Measurements from ENCODE around the gene NFIC.
"Not testable (repeated sequence)": the region's sequence is repeated elsewhere in the genome, so short reads cannot be mapped to it uniquely, and the experiment has no call there.

NFIC gene

DNA sequence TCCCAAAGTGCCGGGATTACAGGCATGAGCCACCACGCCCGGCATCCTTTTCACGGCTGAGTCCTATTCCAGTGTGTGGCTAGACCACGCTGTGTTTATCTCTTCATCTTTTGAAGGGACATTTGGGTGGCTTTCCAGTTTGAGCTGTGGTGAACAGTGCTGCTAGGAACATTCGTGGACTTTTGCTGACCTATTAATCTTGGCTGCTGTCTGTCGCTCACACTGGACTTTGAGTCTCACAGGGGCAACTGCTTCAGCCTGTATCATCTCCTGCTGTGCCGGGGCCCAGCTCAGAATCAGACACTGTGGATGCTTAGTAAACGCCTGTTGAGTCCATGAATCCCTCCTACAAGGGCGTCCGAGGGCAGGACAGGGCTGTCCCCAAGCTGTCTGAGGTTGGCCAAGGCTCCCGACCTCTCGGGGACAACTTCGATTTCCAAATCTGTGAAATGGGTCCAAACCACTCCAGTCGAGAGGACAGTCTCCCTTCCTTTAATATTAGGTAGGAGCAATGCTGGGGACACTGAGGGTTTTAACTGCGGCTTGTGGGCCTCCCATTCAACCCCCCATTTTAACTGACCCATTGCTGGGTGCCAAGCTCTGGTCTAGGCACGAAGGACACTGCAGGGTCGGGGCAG is 65.5 kb downstream of the NFIC start:
- DNase-seq, result no peak

DNA sequence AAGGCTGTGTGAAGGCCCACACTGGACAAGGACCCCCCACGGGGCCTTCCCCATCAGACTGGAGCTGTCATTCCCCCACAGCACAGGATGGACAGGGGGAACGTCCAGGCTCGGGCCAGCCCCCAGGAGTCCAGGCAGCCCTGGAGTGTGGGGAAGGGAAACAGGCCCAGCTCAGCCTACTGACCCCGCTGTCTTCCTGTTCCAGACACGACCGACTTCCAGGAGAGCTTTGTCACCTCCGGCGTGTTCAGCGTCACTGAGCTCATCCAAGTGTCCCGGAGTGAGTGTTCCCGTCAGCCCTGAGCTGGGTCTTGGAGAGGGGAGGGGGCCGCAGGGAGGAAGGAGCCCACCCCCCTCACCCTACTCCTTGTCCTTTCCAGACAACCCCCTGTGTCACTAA is 66.9 kb downstream of the NFIC start:
- DNase-seq, result no peak

DNA sequence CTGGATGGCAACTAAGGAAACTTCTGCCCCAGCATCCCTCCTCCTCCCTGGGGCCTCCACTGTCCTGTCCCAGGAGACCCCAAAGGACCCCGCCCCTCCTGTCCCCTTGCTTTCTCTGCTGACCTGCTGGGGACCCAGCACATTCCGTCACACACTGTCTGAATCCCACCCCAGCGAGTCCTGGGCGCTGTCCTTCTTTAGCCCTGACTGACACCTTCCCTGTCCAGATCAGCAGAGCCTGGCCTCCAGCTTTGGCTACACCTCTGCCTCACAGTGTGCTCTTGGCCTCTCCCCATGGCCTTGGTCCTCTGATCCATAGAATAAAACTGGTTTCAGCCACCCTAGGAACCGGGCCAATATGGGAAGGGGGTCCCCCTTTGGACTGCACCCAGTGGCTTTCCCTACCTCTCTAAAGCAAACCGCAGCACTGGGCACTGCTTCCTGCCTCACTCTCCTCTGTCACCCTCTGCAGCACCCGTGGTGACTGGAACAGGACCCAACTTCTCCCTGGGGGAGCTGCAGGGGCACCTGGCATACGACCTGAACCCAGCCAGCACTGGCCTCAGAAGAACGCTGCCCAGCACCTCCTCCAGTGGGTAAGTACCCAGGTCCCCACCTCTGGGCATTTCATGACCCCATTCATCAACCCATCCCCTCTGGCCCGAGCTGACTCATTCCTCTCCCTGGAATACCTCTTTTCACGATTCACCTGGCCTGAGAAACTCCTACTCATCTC is 67.6 kb downstream of the NFIC start:
- DNase-seq, result no peak

DNA sequence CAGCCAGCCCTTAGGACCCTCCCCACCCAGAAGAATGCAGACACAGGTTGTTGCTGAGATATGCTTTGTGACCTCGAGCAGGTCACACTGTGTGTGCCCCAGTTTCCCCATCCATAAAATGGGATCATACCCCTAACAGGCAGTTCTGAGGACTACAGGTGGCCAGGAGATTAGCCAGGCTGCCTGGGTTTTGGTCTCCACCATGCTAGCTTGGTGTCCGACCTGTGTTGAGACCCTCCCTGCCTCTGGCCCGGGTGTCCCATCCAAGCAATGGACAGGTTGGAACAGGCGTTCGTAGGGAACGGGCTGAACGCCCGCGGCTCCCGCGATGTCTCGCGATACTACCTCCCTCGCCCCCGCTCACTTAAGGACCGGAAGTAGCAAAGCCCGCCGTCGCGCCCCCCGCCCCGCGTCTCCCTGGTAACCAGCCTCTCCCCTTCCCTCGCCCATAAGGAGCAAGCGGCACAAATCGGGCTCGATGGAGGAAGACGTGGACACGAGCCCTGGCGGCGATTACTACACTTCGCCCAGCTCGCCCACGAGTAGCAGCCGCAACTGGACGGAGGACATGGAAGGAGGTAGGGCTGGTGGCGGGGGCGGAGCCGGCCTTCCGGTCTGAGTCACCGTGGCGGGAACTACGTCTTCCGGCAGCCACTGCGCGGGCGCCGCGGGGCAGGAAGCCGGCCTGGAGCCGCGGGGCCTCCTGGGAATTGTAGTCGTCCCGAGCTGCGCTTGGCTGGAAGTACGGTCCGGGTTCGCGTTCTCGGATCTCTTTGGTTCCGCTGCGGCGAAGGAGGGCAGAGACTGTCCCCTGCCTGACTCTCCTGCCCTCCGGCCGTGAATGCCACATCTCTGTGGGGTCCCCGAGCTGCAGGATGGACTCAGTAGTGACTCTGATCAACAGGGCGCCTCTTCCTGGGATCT is 68.5 kb downstream of the NFIC start:
- DNase-seq, result peak; percentile 93

DNA sequence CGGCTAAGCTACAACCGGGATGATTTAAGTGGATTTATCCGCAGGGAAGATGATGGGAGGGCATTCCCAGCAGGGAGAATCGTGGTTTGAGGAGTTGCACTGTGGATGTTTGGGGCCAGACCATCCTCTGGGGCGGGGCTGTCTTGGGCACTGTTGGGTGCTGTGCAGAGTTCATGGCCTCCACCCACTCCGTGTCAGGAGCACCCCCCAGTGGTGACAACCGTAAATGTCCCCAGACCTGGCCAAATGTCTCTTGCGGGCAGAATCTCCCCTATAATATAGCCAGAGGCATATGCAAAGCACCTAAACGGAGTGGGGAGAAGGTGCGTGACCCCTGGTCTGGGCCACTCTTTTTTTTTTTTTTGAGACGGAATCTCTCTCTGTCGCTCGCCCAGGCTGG is 73.7 kb downstream of the NFIC start:
- DNase-seq, result peak; percentile 12

DNA sequence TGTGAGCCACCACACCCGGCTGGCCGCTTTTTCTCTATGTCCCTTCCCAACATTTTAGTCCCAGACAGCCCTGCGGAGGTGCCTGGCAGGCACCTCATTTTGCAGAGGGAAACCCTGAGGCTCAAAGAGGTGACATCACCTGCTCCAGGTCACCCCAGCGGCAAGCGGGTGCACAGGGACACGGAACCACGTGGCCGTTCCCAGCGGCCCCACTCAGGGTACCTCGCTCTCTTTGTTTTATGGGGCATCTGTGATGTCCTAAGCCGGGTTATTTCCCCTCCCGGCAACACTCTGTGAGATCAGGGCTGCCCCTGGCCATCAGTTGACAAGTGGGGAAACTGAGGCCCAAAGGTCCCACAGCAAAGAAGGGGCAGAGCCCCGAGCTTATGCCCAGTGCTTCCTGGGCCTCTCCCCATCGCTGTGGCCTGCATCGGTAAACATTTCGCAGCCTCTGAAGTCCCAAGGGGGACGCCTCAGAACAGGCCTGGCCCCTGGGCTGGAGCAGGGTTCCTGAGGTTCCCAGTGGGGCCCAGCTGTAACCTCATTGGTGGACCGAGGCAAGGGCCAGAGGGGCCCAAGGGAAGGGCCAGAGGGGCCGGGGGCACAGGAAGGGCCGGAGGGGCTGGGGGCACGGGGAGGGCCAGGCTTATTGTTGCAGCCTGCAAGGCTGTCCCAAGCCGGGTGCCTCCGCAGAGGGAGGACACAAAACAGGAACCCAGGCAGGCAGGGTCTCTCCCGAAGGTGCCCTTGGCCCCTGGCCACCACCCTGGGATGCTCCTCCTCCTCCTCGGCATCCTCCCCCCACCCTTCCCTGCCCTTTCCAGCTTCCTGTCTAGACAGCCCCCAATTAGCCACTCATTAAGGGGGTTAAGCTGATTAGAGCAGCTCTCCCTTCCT is 75.0 kb downstream of the NFIC start:
- no peak for DNase-seq

DNA sequence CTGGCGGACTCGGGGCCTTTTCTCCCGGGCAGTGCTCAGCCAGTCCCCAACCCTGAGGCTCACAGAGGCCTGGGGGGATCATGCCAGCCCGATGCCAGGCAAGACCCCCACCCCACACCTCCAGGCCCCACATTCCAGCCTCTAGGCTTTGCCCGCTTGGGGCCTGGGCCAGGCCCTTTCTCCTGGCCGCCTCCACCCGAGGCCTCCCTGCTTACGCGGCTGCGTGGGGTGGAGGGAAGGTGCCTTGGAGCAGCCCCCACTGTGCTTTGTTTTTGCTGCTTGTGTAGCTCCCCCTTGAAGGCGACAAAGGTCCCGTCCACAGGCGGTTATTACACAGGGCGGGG is 75.6 kb downstream of the NFIC start:
- no peak for DNase-seq

DNA sequence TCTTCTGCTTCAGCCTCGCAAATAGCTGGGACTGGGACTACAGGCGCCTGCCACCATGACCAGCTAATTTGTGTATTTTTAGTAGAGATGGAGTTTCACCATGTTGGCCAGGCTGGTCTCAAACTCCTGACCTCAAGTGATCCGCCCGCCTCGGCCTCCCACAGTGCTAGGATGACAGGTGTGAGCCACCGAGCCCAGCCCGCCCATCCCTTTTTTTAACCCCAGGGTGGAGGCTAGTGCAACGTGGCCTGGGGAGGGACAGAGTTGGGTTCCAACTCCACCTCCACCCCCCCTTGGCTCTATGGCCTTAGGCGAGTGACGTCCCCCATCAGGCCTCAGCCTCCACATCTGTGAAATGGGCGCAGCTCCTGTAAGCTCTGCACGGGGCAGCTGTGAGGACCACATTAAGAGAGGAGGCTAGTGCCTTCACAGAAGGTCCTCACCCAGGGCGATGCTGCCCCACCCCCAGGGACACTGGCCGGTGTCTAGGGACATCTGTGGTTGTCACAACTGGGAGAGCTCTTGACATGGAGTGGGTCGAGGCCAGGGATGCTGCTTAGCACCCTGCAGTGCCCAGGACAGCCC is 76.2 kb downstream of the NFIC start:
- DNase-seq, result no peak

DNA sequence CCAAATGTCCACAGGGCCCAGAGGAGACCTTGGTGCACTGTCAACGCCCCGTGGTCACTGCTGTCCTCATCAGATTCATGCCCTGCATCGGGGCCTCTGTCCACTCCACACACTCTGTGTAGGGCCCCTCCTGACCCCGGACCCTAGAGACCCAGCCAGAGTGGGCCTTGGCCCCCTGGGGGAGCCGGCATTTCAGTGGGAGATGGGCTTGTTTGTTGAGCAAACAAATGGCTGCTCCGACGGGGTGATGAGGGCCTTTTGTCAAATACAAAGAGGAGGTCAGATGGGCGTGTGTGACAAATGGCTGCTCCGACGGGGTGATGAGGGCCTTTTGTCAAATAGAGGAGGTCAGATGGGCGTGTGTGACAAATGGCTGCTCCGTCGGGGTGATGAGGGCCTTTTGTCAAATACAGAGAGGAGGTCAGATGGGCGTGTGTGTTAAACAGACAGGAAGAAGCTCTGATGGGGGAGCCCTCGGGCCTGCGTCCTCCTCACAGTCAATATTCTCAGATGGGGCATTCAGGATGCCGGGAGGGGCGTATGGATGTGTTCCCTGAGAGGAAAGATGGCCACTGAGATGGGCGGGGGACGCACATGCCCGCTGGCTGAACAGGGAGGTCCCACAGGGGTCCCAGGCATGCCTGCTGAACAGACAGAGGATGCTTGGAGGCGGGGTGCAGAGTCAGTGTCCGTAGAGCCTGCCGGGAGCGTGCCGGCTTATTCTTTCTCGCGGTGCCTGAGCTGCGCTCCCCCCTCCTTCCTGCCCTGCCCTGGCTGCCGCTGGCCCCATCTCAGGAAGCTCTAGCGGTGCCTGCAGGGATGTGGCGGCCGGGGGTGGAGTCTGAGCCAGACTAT is 77.7 kb downstream of the NFIC start:
- DNase-seq, result no peak

DNA sequence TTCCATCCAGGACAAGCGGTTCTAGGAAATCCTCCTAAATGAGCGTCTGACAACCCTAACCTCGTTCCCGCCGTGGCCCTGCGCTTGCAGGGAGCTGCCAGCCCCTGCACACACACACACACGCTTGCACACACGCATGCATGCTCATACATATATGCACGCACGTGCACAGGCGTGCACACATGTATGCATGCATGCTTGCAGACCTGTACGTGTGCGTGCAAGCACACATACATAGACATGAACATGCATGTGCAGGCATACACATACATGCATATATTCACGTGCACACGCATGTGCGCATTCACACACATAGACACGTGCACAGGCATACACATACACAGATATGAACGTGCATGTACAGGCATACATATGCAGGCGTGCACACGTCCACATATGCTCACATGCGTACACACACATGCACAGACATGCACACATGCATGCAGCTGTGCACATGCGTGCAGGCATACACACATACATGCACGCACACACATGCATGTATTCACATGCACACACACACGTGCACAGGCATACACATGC is 78.4 kb downstream of the NFIC start:
- DNase-seq, result no peak

DNA sequence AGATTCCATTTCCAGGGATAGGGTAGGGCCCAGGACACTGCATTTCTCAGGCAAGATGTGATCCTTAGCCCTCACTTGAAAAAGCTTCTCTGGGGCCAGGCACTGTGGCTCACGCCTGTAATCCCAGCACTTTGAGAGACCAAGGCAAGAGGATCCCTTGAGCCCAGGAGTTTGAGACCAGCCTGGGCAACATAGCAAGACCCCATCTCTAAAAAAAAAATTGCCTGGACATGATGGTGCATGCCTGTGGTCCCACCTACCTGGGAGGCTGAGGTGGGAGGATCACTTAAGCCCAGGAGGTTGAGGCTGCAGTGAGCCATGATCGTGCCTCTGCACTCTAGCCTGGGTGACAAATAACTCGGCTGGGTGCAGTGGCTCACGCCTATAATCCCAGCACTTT is 80.3 kb downstream of the NFIC start:
- not testable (repeated sequence) for DNase-seq

DNA sequence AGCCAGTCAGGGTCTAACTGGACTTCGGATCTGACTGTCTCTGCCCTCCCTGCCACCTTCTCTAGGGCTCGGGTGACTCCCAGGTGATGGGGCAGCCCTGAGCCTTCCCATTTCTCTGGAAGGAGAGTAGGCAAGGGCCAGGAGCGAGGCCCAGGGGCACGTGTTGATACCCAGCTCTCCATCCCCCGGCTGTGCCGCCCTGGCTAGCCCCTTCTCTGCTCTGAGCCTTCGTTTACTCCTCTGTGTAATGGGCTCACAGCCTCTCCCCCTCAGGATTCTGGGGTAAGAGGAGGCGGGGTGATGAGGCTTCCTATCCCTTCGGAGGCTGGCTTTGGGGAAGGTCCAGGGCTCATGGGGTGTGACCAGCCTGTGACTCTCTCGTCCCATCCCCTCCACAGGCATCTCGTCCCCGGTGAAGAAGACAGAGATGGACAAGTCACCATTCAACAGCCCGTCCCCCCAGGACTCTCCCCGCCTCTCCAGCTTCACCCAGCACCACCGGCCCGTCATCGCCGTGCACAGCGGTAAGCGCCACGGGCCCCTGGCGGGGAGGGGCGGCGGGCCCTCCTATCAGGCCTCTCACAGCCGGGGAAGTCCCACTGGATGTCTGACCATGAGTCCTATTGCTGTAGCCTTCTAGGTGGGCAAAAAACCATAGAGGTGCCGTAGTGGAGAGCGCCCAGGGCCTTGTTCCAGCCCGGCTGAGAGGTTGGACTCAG is 82.4 kb downstream of the NFIC start:
- DNase-seq, result no peak

DNA sequence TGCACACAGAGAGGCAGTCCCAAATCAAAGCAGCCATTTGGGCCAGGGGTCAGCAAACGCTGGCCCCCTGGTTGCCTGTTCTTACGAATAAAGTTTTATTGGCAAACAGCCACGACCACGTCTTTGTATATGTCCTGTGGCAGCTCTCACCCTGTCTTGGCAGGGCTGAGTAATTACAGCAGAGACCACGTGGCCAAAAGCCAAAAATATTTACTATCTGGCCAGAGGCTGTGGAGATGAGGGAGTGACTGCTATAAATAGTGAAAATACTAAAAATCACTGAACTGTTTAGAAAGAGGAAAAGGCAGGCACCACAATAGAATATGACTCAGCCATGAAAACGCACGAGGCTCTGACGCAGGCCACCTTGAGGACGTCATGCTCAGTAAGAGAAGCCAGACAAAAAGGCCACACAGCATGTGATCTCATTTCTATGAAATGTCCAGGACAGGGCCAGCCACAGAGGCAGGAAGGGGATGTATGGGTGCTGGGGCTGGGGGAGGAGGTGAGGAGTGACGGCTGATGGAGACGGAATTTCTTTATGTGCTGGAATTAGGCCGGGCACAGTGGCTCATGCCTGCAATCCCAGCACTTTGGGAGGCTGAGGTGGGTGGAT is 84.5 kb downstream of the NFIC start:
- no peak for DNase-seq

DNA sequence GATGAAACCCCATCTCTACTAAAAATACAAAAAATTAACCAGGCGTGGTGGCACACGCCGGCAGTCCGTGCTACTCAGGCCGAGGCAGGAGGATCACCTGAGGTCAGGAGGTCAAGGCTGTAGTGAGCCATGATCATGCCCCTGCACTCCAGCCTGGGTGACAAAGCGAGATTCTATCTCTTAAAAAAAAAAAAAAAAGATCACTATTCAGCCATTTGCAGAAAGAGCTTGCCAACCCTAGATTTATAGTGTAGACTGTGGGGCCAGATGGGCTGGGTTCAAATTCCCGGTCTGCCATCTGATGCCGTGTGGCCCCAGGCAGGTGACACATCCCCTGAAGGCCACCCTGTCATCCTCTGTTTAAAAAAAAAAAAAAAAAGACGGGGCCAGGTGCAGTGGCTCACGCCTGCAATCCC is 85.1 kb downstream of the NFIC start:
- no peak for DNase-seq

DNA sequence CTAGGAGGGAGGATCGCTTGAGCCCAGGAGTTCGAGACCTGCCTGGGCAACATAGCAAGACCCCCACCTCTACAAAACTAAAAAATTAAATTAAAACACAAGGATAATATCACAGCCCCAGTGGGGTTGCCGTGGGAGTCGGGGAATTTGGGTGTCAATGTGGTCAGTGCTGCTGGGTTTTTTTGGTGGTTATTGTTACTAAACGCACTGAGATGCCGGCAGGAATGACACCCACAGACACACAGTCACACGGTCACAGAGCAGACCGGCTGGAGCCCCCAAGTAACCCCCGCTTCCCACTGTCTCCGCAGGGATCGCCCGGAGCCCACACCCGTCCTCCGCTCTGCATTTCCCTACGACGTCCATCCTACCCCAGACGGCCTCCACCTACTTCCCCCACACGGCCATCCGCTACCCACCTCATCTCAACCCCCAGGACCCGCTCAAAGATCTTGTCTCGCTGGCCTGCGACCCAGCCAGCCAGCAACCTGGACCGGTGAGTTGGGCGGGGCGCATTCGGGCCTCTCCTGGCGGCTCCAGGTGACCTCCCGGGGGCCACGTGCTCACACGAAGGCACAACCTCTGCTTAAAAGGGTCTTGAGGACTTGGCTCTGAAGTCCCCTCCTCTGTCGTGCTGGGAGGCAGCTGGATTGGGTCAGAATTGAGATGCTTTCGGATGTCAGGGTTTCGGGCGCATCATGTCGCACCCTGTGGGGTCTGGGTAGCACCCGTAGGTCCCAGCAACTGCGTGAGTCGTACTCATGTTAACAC is 86.0 kb downstream of the NFIC start:
- DNase-seq, result no peak

DNA sequence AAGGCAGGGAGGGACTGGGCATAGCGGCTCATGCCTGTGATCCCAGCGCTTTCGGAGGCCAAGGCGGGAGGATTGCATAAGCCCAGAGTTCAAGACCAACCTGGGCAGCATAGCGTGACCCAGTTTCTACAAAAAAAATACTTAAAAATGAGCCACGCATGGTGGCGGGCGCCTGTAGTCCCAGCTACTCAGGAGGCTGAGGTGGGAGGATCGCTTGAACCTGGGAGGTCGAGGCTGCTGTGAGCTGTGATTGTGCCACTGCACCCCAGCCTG is 86.5 kb downstream of the NFIC start:
- not testable (repeated sequence) for DNase-seq

DNA sequence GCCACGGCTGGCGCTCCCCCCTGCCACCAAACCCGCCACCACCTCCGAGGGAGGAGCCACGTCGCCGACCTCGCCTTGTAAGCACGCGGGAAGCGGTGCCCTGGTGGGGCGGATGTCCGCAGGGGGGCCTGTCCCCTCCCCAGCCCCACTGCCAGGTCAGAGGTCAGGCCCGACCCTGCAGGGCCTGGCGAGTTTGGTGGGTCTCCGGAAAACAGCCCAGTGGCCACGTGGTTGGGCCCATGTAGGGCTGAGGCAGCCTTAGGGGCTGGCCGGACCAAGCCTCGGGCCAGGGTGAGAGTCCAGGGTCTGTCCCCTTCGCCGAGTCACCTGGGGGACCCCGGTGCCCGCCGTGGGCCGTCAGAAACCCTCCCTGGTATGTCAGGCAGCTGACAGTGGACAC is 87.5 kb downstream of the NFIC start:
- no peak for DNase-seq

DNA sequence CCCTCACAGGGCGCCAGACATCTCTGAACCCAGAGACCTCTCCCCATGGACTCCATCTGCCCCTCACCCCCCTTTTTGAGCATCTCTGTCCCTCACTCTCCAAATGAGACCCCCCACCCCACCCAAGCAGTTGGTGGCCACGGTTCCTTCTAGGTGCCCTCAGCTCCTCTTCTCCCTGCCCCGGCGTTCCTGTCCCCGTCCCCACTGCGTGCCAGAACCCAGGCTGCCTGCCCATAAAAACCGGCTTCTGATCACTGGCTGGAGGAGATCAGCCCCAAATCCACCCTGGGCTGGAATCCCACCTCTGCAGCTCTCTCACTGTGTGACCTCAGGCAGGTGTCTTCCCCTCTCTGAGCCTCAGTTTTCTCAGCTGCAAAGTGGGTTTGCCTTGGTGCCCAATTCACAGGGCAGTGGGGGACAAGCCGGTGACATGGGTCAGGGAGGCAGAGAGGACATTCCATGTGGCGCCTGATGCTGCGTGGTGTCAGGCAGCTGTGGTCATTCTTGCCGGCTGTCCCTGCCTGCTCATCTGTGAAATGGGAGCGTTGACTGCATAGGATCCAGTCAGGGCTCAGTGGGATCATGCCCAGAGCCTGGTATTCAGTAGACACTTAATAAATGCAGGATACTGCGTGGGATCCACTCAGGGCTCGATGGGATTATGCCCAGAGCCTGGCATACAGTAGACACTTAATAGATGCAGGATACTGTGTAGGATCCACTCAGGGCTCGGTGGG is 88.4 kb downstream of the NFIC start:
- DNase-seq, result no peak

Measured in NCI-H774 (cell line).